NCI-H146 treated with DMSO at 0.1 percent for 48 hours (cell line): ENCODE results near the gene GABBR2.

Experiments
- DNase-seq: peaks from one replicate; lab custom pipeline; 2025; ENCODE audit not compliant: unreplicated experiment; lab: John Stamatoyannopoulos, UW

Gene GABBR2

DNA sequence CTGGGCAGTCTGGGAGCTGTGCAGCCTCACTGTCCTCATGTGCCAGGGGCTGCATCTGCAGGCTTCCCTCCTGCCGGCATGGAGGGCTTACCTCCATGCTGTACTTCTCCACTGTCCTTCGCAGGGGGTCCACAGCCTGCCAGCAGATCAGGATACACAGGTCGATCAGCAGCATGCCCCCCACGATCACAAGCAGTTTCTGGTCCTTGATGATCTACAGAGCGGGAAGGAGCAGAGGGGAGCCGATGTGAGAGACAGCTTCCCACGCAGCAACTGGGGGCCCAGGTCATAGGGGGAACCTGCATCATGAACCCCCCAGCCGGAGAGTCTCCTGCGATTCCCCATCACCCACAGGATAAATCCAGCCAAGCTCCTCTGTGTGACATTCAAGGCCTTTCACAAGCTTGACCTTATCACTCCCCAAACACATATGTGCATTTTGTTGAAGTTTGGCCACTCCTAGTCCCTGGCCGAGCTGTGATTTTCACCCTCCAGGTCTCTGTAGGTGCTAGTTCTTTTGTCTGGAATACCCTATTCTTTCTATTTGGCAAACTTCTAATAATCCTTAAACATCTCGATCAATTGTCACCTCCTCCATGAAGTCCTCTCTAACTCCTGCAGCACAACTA lies 346.0 kb downstream of the GABBR2 start:
- no peak for DNase-seq

DNA sequence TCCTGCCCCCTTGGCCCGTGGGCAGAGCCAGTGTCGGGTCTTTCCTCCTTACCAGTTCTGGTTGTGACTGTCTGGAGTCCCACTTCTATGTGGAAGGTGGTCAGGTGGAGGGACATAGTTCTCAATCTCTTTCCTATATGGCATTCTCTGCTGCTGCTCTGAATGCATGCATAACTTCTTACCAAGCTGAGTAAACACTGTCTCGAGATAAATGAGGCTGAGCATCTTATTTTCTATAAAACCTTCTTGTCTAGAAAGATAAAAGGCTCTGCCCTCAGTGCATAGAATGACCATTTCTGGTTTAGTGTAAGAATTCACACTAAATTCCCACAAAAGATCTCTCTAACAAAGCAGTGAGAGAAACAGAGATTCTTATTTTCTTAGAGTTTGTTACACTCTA lies 347.1 kb downstream of the GABBR2 start:
- no peak for DNase-seq

DNA sequence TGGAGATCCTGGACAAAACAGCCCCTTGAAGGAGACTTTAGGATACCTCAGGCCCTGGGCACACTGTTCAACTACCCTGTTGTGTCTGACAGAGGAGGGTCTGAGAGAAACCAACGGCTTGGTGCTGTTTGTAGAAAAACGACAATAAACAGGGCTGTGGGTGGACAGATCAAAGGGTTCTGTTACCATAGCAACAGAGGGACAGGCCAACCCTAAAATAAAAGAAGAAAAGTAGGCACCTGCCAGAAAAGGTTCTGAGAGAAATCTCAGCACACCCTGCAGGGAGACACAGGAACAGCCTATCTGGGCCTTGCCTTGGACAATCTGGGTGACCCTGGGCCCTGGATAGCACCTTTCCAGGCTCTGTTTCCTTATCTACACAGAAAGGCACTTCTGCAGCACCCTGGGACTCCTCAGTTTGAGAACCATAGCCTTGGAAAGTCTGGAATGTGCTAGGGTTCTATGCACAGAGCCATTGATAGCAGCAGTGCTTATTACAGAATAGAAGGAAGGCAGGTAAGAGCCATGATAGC lies 348.5 kb downstream of the GABBR2 start:
- no peak for DNase-seq

DNA sequence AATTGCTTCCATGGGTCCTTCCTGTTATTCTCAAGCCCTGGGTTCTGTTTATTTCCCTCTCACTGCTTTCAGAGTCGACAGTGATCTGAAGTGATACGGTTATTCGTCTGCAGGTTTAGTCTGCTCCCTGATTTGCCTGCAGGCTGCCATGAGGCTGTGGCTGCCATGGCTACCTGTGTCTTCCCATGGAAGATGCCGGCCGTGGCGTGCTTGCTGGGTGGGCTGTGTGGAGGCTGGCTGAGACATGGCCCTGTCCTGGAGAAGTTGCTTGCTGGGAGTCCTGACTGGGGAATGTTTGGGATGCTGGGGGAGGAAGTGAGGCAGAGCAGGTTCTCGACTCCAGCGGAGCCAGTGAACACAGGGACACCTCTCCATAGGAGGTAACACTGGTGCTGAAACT lies 349.2 kb downstream of the GABBR2 start:
- no peak for DNase-seq

DNA sequence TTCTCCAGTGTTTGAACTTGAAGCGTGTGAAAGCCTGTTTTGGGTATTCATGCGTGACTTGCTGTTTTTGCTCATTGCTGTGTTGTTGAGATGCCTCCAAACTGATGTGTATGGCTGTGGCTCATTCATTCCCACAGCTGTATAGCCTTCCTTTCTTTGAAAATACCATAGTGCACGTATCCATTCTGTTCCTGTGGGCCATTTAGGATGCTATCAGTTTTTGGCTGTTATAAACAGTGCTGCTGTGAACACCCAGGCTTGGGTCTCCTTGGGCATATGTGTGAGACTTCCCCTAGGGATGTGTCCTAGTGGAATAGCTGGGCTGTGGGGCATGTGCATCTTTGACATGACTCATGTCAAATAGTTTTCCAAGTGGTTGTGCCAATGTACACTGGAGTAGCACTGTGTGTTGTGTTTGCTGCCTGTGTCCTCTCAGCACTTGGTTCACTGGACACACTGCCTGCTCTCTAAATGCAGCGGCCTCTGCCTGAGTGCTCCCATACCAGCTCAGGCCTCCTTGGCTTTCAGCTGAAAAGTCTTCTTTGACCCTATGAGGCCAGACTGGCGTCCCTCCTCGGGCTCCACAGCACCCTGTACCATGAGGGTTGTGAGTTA lies 350.7 kb downstream of the GABBR2 start:
- DNase-seq = no peak

DNA sequence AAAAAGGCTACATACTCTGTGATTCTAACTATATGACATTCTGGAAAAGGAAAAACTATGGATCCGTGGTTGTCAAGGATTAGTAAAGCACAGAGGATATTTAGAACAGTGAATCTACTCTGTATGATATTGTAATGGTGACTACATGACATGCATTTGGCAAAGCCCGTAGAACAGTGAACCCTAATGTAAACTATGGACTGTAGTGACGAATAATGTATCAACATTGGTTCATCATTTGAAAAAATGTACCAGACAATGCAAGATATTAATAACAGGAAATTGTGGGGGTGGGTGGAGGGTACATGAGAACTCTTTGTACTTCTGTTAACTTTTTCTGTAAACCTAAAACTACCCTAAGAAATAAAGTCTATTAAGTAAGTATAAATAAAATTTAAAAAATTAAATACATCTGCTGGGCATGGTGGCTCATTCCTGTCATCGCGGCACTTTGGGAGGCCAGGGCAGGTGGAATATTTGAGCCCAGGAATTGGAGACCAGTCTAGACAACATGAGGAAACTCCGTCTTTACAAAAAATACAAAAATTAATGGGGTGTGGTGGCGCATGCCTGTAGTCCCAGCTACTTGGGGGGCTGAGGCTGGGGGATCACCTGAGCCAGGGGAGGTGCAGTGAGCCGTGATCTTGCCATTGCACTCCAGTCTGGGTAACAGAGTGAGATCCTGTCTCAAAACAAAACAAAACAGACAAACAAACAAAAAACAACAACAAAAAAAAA lies 351.6 kb downstream of the GABBR2 start:
- no peak for DNase-seq

DNA sequence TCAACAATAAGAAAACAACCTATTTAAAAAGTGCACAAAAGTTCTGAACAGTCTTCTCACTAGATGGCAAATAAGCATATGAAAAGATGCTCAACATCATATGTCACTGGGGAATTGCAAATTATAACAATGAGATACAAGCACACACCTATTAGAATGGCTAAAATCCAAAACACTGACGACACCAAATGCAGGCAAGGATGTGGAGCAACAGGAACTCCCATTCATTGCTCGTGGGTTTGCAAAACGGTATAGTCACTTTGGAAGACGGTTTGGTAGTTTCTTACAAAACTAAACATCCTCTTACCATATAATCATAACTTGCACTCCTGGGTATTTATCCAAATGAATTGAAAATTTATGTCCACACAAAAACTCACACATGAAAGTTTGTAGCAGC lies 352.4 kb downstream of the GABBR2 start:
- no peak for DNase-seq

DNA sequence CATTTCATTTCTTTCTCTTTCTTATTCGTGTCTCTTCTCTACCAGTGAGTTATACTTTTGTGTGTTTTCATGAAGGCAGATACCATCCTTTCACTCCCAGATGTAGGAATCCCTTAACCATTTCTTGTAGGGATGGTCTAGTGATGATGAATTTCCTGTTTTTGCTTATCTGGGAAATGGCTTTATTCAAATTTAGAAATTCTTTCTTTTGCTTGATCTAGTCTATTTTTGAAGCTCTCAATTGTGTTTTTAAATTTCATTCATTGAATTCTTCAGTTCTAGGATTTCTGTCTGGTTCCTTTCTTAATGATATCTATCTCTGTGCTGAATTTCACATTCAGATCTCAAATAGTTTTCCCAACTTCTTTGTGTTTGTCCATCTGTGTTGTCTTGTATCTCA lies 357.4 kb downstream of the GABBR2 start:
- no peak for DNase-seq

DNA sequence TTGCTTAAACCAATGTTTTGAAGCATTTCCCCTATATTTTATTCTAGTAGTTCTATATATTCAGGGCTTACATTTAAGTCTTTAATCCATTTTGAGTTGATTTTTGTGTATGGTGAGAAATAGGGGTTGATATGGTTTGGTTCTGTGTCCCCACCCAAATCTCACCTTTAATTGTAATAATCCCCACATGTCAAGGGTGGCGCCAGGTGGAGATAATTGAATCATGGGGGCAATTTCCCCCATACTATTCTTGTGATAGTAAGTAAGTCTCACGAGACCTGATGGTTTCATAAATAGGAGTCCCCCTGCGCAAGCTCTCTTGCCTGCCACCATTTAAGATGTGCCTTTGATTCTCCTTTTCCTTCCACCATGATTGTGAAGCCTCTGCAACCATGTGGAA lies 361.1 kb downstream of the GABBR2 start:
- no peak for DNase-seq

DNA sequence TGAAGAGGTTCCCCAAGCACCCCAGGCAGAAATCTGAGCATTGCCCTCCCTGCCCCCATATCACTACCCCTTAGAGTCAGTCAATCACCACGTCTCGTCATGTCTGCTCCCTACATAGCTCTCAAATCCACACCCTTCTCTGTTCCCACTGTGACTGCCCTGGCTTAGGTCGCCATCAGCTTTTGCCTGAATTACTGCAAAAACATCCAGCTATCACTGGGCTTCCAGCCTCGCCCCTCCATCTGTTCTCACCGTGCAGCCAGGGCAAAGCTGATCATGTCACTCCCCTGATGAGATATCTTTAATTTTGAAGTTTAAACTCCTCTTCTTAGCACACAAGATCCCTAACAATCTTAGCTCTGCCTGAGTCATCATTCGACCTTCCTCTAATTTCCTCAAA lies 363.7 kb downstream of the GABBR2 start:
- DNase-seq = no peak

DNA sequence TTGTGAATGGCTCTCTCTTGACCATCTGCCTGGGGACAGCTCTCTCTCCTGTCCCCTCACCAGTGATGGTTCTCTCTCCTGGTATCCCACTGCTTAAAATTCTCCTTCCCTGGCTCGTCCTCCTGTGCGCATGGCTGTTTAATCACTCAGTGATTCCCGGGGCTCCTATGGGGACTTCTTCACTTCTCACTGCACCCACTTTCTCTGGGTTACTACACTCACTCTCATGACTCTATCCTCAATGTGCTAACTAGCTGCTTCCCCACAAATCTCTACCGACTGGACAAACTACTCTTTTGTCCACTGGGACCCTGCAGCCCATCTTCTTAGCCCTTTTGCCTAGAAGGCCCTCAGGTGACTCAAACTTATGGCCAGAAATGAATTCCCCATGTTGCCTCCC lies 364.2 kb downstream of the GABBR2 start:
- DNase-seq = no peak

DNA sequence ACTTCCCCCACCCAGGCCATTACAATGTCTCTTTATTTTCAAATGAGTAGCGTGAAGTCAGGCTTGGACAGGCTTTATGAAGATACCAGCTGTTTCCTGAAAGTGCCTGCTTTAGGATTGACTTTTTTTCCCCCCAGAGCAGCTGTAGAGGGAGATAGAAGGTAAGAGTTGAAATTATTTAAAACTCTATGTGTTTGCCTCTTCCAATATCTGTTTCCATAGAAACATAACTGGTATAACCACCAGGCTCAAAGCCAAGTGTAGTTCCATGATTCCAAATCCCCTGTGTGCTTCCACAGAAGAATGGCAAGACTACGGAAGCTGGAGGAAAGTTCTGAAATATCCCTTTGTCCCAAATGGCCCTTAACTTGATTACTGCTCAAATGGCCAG lies 365.9 kb downstream of the GABBR2 start:
- DNase-seq = no peak

DNA sequence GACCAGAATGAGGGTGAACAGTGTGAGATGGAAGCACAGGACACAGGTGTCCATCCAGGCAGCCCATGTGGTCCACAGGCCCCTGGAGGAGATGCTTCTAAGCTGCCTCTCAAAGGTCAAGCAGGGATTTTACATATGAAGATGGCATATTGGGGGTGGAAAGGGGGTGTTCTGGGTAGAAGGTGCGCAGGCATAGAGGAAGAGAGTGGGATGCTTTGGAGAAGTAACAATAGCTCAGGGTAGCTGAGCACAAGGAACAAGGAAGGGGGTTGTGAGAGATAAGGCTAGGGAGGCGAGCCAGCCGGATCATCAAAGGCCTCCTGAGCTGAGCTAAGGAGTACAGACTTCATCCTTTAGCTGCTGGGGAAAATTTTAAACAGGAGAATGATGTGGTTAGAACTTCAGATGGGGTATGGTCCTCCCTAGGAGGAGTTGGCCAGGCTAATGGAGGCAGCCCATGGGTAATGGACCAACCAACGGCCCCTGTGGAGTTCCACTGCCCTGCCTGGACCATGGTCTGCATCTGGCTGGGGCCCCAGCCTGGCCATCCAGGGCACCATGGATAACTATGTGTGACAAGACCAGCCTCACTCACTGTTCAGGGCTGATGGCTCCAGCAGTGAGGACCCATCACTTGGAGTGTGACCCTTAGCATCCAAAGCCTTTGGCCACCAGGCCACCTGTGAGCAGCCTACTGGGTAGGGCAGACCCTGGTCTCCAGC lies 366.5 kb downstream of the GABBR2 start:
- DNase-seq = no peak

DNA sequence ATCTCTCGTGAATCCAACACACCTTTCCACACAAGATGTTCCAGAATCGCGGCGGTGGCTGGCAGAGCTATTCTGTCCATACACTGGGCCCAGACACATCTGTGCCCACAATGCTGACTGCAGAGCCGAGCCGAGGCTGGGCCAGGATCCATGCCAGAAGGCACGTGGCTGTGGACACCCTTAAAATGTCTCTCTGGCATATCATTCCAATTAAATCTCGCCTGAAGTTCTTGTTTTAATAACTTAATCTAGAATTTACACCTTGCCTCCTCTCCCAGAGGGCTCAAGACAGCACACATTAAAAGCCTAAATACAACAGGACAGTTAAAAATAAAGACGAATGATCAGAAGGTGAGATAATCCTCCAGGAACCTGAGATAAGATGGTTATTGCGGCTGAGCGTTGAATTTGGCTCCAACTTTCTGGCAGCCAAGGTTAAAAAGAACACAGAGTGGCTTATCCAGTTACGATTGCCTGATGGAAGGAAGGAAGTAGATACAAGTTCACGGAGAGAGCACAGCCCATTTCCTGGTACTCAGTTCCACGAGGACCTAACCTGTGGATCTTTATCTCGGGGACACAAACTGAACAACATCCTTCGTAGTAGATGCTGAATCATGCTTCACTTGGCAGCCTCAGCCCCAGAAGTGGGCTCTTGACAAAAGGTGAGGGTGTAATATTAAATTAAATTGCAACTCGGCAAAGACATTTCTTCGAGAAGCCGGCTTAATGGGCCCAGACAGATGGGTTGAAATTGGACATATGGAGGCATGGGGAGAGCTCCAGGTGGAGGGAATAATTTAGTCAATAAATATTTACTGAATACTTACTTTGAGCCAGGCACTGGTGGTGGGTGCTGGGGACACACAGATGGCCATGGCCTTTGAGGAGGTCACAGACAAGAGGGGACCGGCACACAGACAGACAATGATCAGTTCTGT lies 367.3 kb downstream of the GABBR2 start:
- DNase-seq = no peak

DNA sequence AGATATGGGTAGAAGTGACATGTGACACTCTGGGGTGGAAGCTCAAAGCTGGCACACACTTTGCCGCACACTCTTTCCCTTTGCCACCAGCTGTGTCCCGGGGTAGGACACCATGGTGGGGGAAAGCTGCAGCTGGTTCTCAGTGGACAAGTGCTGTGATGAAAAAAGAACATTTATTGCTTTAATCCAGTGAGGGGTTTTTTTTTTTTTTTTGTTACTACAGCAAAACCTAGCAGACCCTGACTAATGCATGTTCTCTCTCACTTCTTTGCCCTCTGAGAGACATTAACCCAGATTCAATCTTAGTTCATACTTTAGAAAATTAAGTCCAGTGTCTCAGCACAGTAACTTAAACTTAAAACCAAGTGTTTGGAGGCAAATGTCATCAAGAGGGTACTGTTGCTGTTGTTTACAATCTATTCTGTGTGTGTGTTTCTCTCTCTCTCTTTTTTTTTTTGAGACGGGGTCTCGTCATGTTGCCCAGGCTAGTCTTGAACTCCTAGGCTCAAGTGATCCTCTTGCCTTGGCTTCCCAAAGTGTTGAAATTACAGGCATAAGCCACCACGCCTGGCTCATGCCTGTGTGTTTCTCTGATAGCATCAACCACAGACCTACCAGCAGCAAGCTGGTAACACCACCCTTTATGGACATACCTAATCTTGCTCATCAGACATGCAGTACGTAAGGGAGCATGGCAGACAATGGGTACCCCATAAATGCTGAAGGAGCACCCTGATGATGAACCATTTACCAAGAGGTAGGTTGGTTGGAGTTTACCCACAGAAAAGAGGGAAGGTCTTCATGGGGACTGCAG lies 368.5 kb downstream of the GABBR2 start:
- no peak for DNase-seq

DNA sequence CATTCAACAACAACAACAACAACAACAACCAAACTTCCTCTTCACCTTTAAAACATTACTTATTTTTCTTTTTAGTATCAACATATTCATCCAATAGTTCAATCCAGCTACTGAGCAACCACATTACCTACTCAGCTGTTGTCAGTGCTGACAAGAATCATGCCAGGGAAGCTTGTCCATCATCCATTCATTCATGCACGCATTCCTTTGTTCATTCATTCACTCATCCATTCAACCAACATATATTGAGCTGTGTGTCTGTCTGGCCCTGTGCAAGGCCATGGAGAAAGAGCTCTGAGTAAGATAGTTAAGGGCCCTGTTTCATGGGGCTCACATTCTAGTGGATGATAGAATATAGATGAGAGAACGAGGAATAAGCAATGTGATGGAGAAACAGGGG lies 373.1 kb downstream of the GABBR2 start:
- DNase-seq = no peak

DNA sequence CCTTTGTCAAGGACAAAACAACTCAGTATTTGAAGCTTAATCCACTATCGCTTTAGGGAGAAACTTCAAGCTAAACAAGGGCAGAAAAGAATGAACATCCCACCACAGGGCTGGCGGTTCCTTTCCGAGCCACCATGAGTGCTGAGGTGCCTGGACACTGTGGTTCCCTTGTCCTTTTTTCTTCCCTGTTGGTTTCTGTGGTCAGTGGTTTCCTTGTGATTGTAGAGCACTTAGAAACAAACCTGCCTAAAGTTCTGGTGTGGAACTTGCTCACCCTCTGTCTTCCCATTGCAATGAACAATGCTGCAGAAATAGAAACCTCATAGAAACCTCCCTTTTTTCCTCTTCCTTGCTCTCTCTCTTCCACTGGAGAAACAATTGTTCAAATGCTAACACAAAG lies 373.9 kb downstream of the GABBR2 start:
- DNase-seq = no peak

DNA sequence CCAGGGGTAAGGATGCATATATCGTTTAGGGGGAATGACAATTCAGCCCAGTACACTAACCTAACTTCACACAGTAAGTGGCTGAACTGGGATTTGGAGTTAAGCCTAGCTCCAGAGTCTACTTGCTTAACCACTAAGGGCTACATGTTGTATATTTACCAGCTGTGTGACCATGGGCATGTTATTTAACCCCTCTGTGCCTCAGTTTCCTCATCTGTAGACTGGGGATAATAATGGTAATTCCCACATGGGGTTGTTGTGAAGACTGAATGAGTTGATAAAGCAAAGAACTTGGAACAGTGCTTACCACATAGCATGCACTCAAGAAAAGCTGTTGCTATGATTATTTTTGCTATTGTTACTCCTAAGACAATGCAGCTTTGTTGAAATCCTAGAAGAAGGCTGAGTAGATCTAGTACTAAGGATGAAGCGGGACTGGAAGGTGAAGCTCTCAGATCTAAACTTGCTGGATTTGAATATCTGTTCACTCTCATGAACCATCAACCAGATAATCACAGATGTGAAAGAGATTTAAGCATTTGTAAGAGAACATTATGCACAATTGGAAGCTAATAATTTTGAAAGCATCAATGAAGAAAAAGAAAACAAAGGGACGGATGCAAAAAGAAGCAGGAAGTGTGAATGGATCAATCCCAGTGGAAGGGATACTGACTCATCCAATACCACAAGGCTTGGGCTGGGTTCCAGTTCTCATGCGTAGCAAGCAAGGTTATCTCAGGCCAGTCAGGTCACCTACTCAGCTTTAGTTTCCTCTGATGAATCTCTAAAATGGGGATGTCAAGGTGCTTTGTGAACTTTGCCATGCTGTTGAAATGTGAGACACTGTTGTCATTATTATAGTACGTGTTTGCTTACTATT lies 374.8 kb downstream of the GABBR2 start:
- no peak for DNase-seq

DNA sequence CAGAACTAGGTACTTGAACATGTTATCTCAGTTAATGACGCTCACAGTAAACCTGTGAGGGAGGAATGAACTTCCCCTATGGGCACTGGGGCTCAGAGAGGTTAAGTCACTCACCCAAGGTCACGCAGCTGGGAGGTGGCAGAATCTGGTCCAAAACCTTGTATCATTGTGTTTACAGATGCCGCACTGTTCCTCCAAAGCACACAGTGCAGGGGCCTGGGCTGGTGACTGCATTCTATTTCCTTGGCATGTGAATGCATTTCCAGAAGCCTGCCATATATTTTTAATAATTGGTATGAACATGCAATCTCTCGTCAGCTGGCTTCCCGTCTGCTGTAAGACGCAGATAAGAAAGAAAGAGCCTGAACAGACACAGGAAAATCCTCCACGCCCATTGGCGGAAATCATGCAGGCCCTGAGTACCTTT lies 376.3 kb downstream of the GABBR2 start:
- DNase-seq = no peak
